ENCODE data around the gene PYROXD2. TPM values are rescaled to one million over a fixed set of nuclear protein-coding genes. Genes with fewer than 3 reads are reported as not detected.
"Not testable (repeated sequence)": the region's sequence is repeated elsewhere in the genome, so short reads cannot be mapped to it uniquely, and the experiment has no call there.

The PYROXD2 gene
- total and polyA plus RNA-seq, 7 experiments from 2014 or later: 5.6 to 37.1 (median 19.8) TPM

DNA sequence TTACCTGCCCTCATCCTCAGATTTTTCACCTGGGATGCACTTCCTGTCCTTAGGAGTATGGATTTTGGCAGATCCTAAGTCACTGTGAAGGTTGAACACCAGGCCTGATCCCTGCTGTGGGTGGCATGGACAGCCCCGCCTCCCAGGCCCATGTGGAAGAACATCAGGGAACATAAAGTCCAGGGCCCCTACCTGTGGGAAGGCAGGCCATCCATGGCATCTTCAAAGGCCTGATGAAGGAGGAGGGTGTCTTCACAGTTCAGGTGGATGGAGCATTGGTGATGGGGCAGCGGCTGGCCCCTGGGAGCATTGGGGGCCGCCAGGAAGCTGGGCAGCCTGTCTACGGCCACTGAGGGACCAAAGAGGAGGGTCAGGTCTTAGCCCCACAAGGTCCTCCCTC, 24.6 kb downstream of the PYROXD2 start:
- ATAC-seq (no peak), DNase-seq (no peak)
- H3K4me1 Mint-ChIP-seq: peaks cover 17 to 42% (median 34%) of the 10 kb centered on the region in 7 donors
- H3K27ac Mint-ChIP-seq: no peak overlapping the region
- H3K9me3 ChIP-seq (ENCODE audit: control insufficient read depth in 2 of 3, low read length in 3 of 3): no peaks in the 10 kb centered on the region
- H3K27ac ChIP-seq (ENCODE audit: low read depth, low read length): no peak overlapping the region
- H3K27me3 Mint-ChIP-seq: no peaks in the 10 kb centered on the region
- peaks cover 15 to 25% of the 10 kb centered on the region in 2 donors for H3K4me1 ChIP-seq (ENCODE audit: control insufficient read depth in 2 of 2, insufficient read depth in 2 of 2, low read length in 2 of 2)
- H3K4me3 Mint-ChIP-seq: peak overlapping the region in 2 of 10 donors; percentile 27 to 86
- H3K9me3 Mint-ChIP-seq: peaks cover 0 to 1% (median 0%) of the 10 kb centered on the region in 11 donors
- no peaks in the 10 kb centered on the region for H3K27me3 ChIP-seq (ENCODE audit: control insufficient read depth in 2 of 2, insufficient read depth in 2 of 2, low read length in 2 of 2)
- ChIA-PET POLR2A (no interaction called here), CTCF (no interaction called here)
- no peak overlapping the region for H3K4me3 ChIP-seq (ENCODE audit: low read length)
- peaks cover 0 to 16% (median 0%) of the 10 kb centered on the region in 3 experiments for H3K36me3 ChIP-seq (ENCODE audit: control insufficient read depth in 2 of 3, insufficient read depth in 3 of 3, low read length in 3 of 3)
- intact Hi-C loops (cut with micrococcal nuclease): no loop called here
- H3K36me3 Mint-ChIP-seq: peaks cover 1 to 36% (median 19%) of the 10 kb centered on the region in 5 donors

DNA sequence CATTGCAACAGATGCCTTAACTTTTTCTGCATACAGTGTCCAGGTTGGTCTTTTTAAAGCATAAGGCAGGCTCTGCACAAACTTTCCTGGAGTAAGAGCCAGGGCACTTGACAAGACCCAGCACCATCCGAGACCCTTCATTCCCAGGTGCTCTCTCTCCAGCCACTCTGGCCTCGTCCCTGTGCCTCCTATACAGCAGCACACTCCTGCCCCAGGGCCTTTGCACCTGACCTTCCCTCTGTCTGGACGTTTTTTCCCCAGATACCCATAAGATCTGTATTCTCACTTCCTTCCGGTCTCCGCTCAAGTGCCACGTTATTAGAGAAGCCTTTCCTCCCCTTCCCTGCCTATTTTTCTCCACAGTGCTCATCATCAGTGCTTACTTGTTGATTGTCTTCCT, 25.6 kb downstream of the PYROXD2 start:
- DNase-seq (no peak), ATAC-seq (no peak)
- intact Hi-C loops (cut with micrococcal nuclease): no loop called here
- H3K4me3 ChIP-seq (ENCODE audit: low read length): no peak overlapping the region
- H3K9me3 ChIP-seq (ENCODE audit: control insufficient read depth in 2 of 3, low read length in 3 of 3): no peaks in the 10 kb centered on the region
- peaks cover 15 to 25% of the 10 kb centered on the region in 2 donors for H3K4me1 ChIP-seq (ENCODE audit: control insufficient read depth in 2 of 2, insufficient read depth in 2 of 2, low read length in 2 of 2)
- Mint-ChIP-seq H3K27ac (no peak overlapping the region), H3K27me3 (no peaks in the 10 kb centered on the region), H3K9me3 (peaks cover 0 to 1% (median 0%) of the 10 kb centered on the region in 11 donors), H3K4me3 (no peak overlapping the region), H3K4me1 (peaks cover 17 to 42% (median 34%) of the 10 kb centered on the region in 7 donors), H3K36me3 (peaks cover 1 to 34% (median 15%) of the 10 kb centered on the region in 5 donors)
- ChIA-PET CTCF (no interaction called here), POLR2A (no interaction called here)
- peaks cover 0 to 17% (median 0%) of the 10 kb centered on the region in 3 experiments for H3K36me3 ChIP-seq (ENCODE audit: control insufficient read depth in 2 of 3, insufficient read depth in 3 of 3, low read length in 3 of 3)
- H3K27me3 ChIP-seq (ENCODE audit: control insufficient read depth in 2 of 2, insufficient read depth in 2 of 2, low read length in 2 of 2): no peaks in the 10 kb centered on the region
- no peak overlapping the region for H3K27ac ChIP-seq (ENCODE audit: low read depth, low read length)

DNA sequence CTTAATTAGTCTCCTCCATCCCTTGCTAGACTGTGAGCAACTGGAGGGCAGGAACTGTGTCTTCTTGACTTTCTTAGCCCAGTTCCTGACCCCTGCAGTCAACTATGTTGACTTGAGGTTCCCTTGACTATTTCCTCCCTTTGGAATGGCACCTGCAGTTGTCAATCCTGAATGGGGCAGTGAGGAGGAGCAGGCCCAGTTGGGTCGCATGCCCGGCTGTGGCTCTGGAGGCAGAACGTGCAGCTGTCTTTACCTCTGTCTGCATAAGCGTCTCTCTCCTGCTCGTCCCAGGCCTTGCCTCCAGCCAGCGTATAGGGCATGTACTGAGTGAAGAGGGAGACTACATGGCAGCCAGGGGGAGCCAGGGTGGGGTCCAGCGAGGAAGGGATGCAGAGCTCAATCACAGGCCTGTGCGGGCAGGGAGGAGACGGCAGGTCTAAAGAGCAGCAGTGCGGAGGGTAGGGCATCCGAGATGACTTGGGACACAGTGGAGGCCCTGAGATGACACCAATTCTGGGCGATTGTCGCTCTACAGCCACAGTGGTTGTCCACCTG, 26.8 kb downstream of the PYROXD2 start:
- ATAC-seq: no peak
- no peaks in the 10 kb centered on the region for H3K27me3 ChIP-seq (ENCODE audit: control insufficient read depth in 2 of 2, insufficient read depth in 2 of 2, low read length in 2 of 2)
- CTCF ChIA-PET: no interaction called here
- POLR2A ChIA-PET: no interaction called here
- H3K27ac ChIP-seq (ENCODE audit: low read depth, low read length): no peak overlapping the region
- intact Hi-C loops (cut with micrococcal nuclease): no loop called here
- no peaks in the 10 kb centered on the region for H3K9me3 Mint-ChIP-seq
- H3K27ac Mint-ChIP-seq: no peak overlapping the region
- no peaks in the 10 kb centered on the region for H3K9me3 ChIP-seq (ENCODE audit: control insufficient read depth in 2 of 3, low read length in 3 of 3)
- H3K4me1 ChIP-seq (ENCODE audit: control insufficient read depth in 2 of 2, insufficient read depth in 2 of 2, low read length in 2 of 2): peaks cover 15 to 25% of the 10 kb centered on the region in 2 donors
- no peaks in the 10 kb centered on the region for H3K27me3 Mint-ChIP-seq
- no peak for DNase-seq
- peaks cover 13 to 35% (median 27%) of the 10 kb centered on the region in 7 donors for H3K4me1 Mint-ChIP-seq
- no peak overlapping the region for H3K4me3 ChIP-seq (ENCODE audit: low read length)
- peaks cover 0 to 29% (median 14%) of the 10 kb centered on the region in 5 donors for H3K36me3 Mint-ChIP-seq
- H3K4me3 Mint-ChIP-seq: no peak overlapping the region
- peaks cover 0 to 18% (median 0%) of the 10 kb centered on the region in 3 experiments for H3K36me3 ChIP-seq (ENCODE audit: control insufficient read depth in 2 of 3, insufficient read depth in 3 of 3, low read length in 3 of 3)

DNA sequence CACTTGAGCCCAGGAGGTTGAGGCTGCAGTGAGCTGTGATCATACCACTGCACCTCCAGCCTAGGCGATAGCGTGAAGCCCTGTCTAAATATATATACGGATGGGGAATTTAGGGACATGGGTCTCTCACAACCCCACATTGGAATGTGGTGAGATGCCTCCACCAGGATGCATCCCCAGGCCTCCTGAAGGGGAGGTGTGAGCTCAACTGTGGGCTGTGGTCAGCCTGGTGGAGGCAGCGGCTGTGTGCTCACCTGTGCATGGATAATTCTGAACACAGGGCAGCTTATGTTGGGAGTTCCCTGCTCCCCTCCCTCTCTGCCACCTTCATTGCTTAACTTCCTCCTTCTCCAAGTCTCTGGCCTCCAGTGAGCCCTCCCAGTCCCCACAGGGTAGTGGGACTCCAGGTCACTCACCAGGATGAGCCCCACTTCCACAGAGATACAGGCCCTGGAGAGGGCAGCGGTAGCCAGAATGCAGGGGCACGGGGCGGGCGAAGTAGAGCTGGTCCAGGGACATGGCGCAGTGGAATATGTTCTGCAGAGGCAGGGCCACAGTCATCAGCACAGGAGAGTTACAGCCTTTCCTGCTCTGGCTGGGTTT, 30.4 kb downstream of the PYROXD2 start:
- intact Hi-C loops (cut with micrococcal nuclease): no loop called here
- no peak overlapping the region for H3K4me3 ChIP-seq (ENCODE audit: low read length)
- no peaks in the 10 kb centered on the region for H3K4me1 ChIP-seq (ENCODE audit: control insufficient read depth in 2 of 2, insufficient read depth in 2 of 2, low read length in 2 of 2)
- ATAC-seq: no peak
- DNase-seq: no peak
- H3K36me3 Mint-ChIP-seq: peaks cover 0 to 45% (median 21%) of the 10 kb centered on the region in 5 donors
- no peaks in the 10 kb centered on the region for H3K27me3 ChIP-seq (ENCODE audit: control insufficient read depth in 2 of 2, insufficient read depth in 2 of 2, low read length in 2 of 2)
- H3K4me3 Mint-ChIP-seq: no peak overlapping the region
- H3K36me3 ChIP-seq (ENCODE audit: control insufficient read depth in 2 of 3, insufficient read depth in 3 of 3, low read length in 3 of 3): peaks cover 0 to 24% (median 0%) of the 10 kb centered on the region in 3 experiments
- CTCF ChIA-PET: no interaction called here
- H3K27ac Mint-ChIP-seq: no peak overlapping the region
- H3K9me3 ChIP-seq (ENCODE audit: control insufficient read depth in 2 of 3, low read length in 3 of 3): no peaks in the 10 kb centered on the region
- no peaks in the 10 kb centered on the region for H3K27me3 Mint-ChIP-seq
- POLR2A ChIA-PET: no interaction called here
- no peaks in the 10 kb centered on the region for H3K9me3 Mint-ChIP-seq
- H3K4me1 Mint-ChIP-seq: peaks cover 0 to 4% (median 2%) of the 10 kb centered on the region in 7 donors
- H3K27ac ChIP-seq (ENCODE audit: low read depth, low read length): no peak overlapping the region

DNA sequence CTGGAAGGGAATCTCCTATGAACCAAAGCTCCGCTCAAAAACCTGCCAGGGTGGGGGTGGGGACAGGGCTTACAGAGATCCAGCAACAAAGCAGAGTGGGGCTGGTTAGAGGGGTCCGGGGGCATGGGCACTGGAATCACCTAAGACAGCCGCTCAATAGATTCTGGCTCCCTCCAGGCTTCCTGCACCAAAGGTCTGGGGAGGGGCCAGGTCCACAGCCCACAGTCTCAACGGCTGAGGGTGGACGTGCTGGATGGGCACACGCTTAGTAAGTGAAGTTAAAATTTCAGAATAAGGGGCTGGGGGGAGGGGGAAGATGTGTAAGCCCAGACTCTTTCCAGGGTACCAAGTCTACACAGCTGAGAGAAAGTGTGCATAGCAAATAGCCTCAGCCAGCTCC, 31.1 kb downstream of the PYROXD2 start:
- no peaks in the 10 kb centered on the region for H3K27me3 Mint-ChIP-seq
- DNase-seq: no peak
- no peak for ATAC-seq
- Histone ChIP-seq H3K4me1 (ENCODE audit: control insufficient read depth in 2 of 2, insufficient read depth in 2 of 2, low read length in 2 of 2) (no peaks in the 10 kb centered on the region), H3K36me3 (ENCODE audit: control insufficient read depth in 2 of 3, insufficient read depth in 3 of 3, low read length in 3 of 3) (peaks cover 0 to 24% (median 0%) of the 10 kb centered on the region in 3 experiments), H3K9me3 (ENCODE audit: control insufficient read depth in 2 of 3, low read length in 3 of 3) (no peaks in the 10 kb centered on the region), H3K27me3 (ENCODE audit: control insufficient read depth in 2 of 2, insufficient read depth in 2 of 2, low read length in 2 of 2) (no peaks in the 10 kb centered on the region), H3K27ac (ENCODE audit: low read depth, low read length) (no peak overlapping the region), H3K4me3 (ENCODE audit: low read length) (no peak overlapping the region)
- no peaks in the 10 kb centered on the region for H3K4me1 Mint-ChIP-seq
- peaks cover 0 to 46% (median 21%) of the 10 kb centered on the region in 5 donors for H3K36me3 Mint-ChIP-seq
- H3K9me3 Mint-ChIP-seq: no peaks in the 10 kb centered on the region
- CTCF ChIA-PET: no interaction called here
- H3K27ac Mint-ChIP-seq: no peak overlapping the region
- POLR2A ChIA-PET: no interaction called here
- no peak overlapping the region for H3K4me3 Mint-ChIP-seq
- intact Hi-C loops (cut with micrococcal nuclease): no loop called here

DNA sequence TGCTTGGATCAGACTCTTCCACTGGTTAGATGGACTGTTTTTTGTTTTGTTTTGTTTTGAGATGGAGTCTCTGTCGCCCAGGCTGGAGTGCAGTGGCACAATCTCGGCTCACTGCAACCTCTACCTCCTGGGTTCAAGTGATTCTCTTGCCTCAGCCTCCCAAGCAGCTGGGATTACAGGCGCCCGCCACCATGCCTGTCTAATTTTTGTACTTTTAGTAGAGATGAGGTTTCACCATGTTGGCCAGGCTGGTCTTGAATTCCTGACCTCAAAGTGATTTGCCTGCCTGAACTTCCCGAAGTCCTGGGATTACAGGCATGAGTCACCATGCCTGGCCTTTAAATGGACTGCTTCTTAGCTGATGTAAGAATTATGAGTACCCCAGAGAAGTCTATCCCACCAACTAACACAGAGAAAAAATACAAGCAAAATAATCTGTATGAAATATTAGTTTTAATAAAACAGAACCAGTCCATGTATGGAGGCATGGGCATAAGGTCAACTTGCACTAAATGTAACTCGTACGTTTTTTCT, 31.8 kb downstream of the PYROXD2 start:
- DNase-seq; H3K4me3 Mint-ChIP-seq; H3K27me3 ChIP-seq (ENCODE audit: control insufficient read depth in 2 of 2, insufficient read depth in 2 of 2, low read length in 2 of 2); H3K9me3 Mint-ChIP-seq; H3K4me1 ChIP-seq (ENCODE audit: control insufficient read depth in 2 of 2, insufficient read depth in 2 of 2, low read length in 2 of 2); H3K27ac ChIP-seq (ENCODE audit: low read depth, low read length); H3K27ac Mint-ChIP-seq; CTCF ChIA-PET; H3K4me3 ChIP-seq (ENCODE audit: low read length); H3K27me3 Mint-ChIP-seq; intact Hi-C loops (cut with micrococcal nuclease); H3K9me3 ChIP-seq (ENCODE audit: control insufficient read depth in 2 of 3, low read length in 3 of 3); H3K4me1 Mint-ChIP-seq; ATAC-seq: not testable (repeated sequence)
- peaks cover 0 to 49% (median 21%) of the 10 kb centered on the region in 5 donors for H3K36me3 Mint-ChIP-seq
- POLR2A ChIA-PET: interaction anchor here (0.6 kb wide), 1 partner anchor 1564 kb away, joined by 3 read pairs; no protein-coding TSS in a partner anchor
- H3K36me3 ChIP-seq (ENCODE audit: control insufficient read depth in 2 of 3, insufficient read depth in 3 of 3, low read length in 3 of 3): peaks cover 0 to 24% (median 0%) of the 10 kb centered on the region in 3 experiments
